GM06990 (cell line): ENCODE data around the gene SPACA1.
"Not testable (repeated sequence)": the region's sequence is repeated elsewhere in the genome, so short reads cannot be mapped to it uniquely, and the experiment has no call there.

Experiments
- DNase-seq: peaks from one replicate; pipeline ENCODE4 v3.0.0-alpha.2; 2011; ENCODE audit not compliant: insufficient read length; ENCODE audit errors: extremely low read depth
- H3K27me3 ChIP-seq: replicated peaks from 2 replicates; pipeline ENCODE4 v1.6.0; 2011; ENCODE audit warnings: low read length; ENCODE audit not compliant: control insufficient read depth, insufficient read depth
- H3K36me3 ChIP-seq: 2 replicates; pipeline ENCODE4 v1.5.1; 2011; ENCODE audit warnings: low read length; ENCODE audit not compliant: control insufficient read depth, insufficient read depth
- H3K4me3 ChIP-seq: replicated peaks from 2 replicates; pipeline ENCODE4 v1.5.1; 2011; ENCODE audit warnings: low read depth, mild to moderate bottlenecking, control low read depth, low read length
- CTCF ChIP-seq: IDR thresholded peaks from 2 replicates; pipeline ENCODE4 v1.5.1; 2011; ENCODE audit warnings: low read length, control low read depth, mild to moderate bottlenecking, inconsistent platforms; ENCODE audit not compliant: insufficient read depth, poor library complexity, severe bottlenecking

The SPACA1 gene

GRCh38 chr6:88047510-88048150 is at the start of gene SPACA1:
TSS of gene SPACA1 (plus strand) at chr6:88047841. CDS start at chr6:88047906, 65 bp downstream.
- no peaks in the 10 kb centered on the region for H3K36me3 ChIP-seq
- no peak for TF ChIP-seq CTCF
- no peak for DNase-seq
- no peak within 1 kb of the TSS for H3K4me3 ChIP-seq
- no peaks in the 10 kb centered on the region for H3K27me3 ChIP-seq

- H3K27me3 ChIP-seq: no peaks in the 10 kb centered on the region
- H3K4me3 ChIP-seq: no peak overlapping the region
- H3K36me3 ChIP-seq: no peaks in the 10 kb centered on the region
- no peak for TF ChIP-seq CTCF
- no peak for DNase-seq
Observed at GRCh38 chr6:88000713-88001112, 46.9 kb upstream of the SPACA1 start.

GRCh38 chr6:88001279-88001678 is 46.4 kb upstream of the SPACA1 start:
- H3K4me3 ChIP-seq, H3K27me3 ChIP-seq, DNase-seq, H3K36me3 ChIP-seq: not testable (repeated sequence)

- TF ChIP-seq CTCF: no peak
- Histone ChIP-seq H3K27me3 (no peaks in the 10 kb centered on the region), H3K36me3 (no peaks in the 10 kb centered on the region), H3K4me3 (no peak overlapping the region)
- DNase-seq: no peak
Observed at GRCh38 chr6:88004707-88005106, 42.9 kb upstream of the SPACA1 start.

- no peak overlapping the region for H3K4me3 ChIP-seq
- no peak for DNase-seq
- no peaks in the 10 kb centered on the region for H3K36me3 ChIP-seq
- TF ChIP-seq CTCF: no peak
- H3K27me3 ChIP-seq: no peaks in the 10 kb centered on the region
Observed at GRCh38 chr6:88006557-88006956, 41.1 kb upstream of the SPACA1 start.

- no peak for TF ChIP-seq CTCF
- DNase-seq: no peak
- Histone ChIP-seq H3K36me3 (no peaks in the 10 kb centered on the region), H3K4me3 (no peak overlapping the region), H3K27me3 (no peaks in the 10 kb centered on the region)
Observed at GRCh38 chr6:88008411-88008810, 39.2 kb upstream of the SPACA1 start.
